ENCODE data around the gene STK16. TPM values are rescaled to one million over a fixed set of nuclear protein-coding genes. Genes with fewer than 3 reads are reported as not detected.

Gene STK16
- total RNA-seq, result 18.8 and 23.4 TPM in 2 replicates

GRCh38 chr2:219245148-219245898 lies at the start of gene STK16, which contains the start of gene GLB1L:
Gene STK16 (plus strand): TSS chr2:219245479. CDS start chr2:219246000, 521 bp downstream.
Gene GLB1L (minus strand): TSS chr2:219245444. CDS start chr2:219243573, 1,871 bp downstream.

GRCh38 chr2:219206328-219207133 lies 38.7 kb upstream of the STK16 start, which contains the start of gene ZFAND2B:
Gene ZFAND2B (plus strand): TSS chr2:219206782. CDS start chr2:219206988, 206 bp downstream.

GRCh38 chr2:219218732-219219701 lies 26.3 kb upstream of the STK16 start, which contains the start of gene ABCB6:
Gene ABCB6 (minus strand): TSS chr2:219218958. CDS start chr2:219218673, 285 bp downstream.

GRCh38 chr2:219229305-219230058 lies 15.8 kb upstream of the STK16 start, which contains the start of the genes ANKZF1 and ATG9A:
Gene ANKZF1 (plus strand): TSS chr2:219229806. CDS start chr2:219230258, 452 bp downstream.
Gene ATG9A (minus strand): TSS chr2:219229636. CDS start chr2:219228024, 1,612 bp downstream.

GRCh38 chr2:219252900-219253752 lies 7.8 kb downstream of the STK16 start, which contains the start of gene TUBA4B:
Gene TUBA4B (plus strand): TSS chr2:219253243. CDS start chr2:219253408, 165 bp downstream.

GRCh38 chr2:219253753-219254589 lies 8.7 kb downstream of the STK16 start, which contains the start of gene TUBA4A:
Gene TUBA4A (minus strand): TSS chr2:219253918. CDS start chr2:219253858, 60 bp downstream.

GRCh38 chr2:219279151-219279915 lies 34.1 kb downstream of the STK16 start, which contains the start of gene DNAJB2:
Gene DNAJB2 (plus strand): TSS chr2:219279366. CDS start chr2:219279834, 468 bp downstream.

Other genes starting within 250 kb of the STK16 start
- gene CFAP65, start 204.0 kb upstream of the STK16 start, total RNA-seq, result not detected in 2 replicates
- not detected in 2 replicates for gene IHH, start 184.6 kb upstream of the STK16 start, total RNA-seq
- 22.7 and 33.2 TPM in 2 replicates for gene NHEJ1, start 84.7 kb upstream of the STK16 start, total RNA-seq
- gene SLC23A3, start 75.5 kb upstream of the STK16 start, total RNA-seq, result not detected in 2 replicates
- 32.3 and 39.0 TPM in 2 replicates for gene CNPPD1, start 68.6 kb upstream of the STK16 start, total RNA-seq
- gene RETREG2, start 67.2 kb upstream of the STK16 start, total RNA-seq, result 55.8 and 78.7 TPM in 2 replicates
- 30.3 and 42.7 TPM in 2 replicates for gene ZFAND2B, start 38.7 kb upstream of the STK16 start, total RNA-seq
- gene ABCB6, start 26.5 kb upstream of the STK16 start, total RNA-seq, result 12.7 and 13.1 TPM in 2 replicates
- gene ATG9A, start 15.8 kb upstream of the STK16 start, total RNA-seq, result 49.9 and 58.3 TPM in 2 replicates
- 16.1 and 30.6 TPM in 2 replicates for gene ANKZF1, start 15.7 kb upstream of the STK16 start, total RNA-seq
- gene GLB1L, start within 50 bp of the STK16 start, total RNA-seq, result 25.1 and 25.5 TPM in 2 replicates
- gene TUBA4B, start 7.8 kb downstream of the STK16 start, total RNA-seq, result not detected in 2 replicates
- gene TUBA4A, start 8.4 kb downstream of the STK16 start, total RNA-seq, result 11.3 and 19.0 TPM in 2 replicates
- gene DNAJB2, start 33.9 kb downstream of the STK16 start, total RNA-seq, result 30.0 and 37.2 TPM in 2 replicates
- 1.2 and 1.7 TPM in 2 replicates for gene PTPRN, start 63.9 kb downstream of the STK16 start, total RNA-seq
- gene RESP18, start 87.3 kb downstream of the STK16 start, total RNA-seq, result not detected in 2 replicates
- gene DNPEP, start 142.4 kb downstream of the STK16 start, total RNA-seq, result 55.9 and 67.2 TPM in 2 replicates
- 83.3 and 119 TPM in 2 replicates for gene DES, start 172.9 kb downstream of the STK16 start, total RNA-seq
- 11.8 and 17.4 TPM in 2 replicates for gene SPEG, start 189.4 kb downstream of the STK16 start, total RNA-seq

All from myometrial cell (primary cell).